ENCODE data around the gene IKBKE.

The IKBKE gene

GRCh38 chr1:206489980-206490770, 19.9 kb downstream of the IKBKE start:
- peak; percentile 85 for DNase-seq (ENCODE audit: low spot score)
- in situ Hi-C loops (cut with MboI; ENCODE audit: low sequenced_read_pairs, unreplicated experiment), result loop anchor here (5.0 kb wide), 1 partner anchor 92 kb away; no protein-coding TSS in a partner anchor
- TF ChIP-seq CTCF (IDR thresholded peaks at IDR 0.05; ENCODE audit: borderline replicate concordance, control extremely low read depth, extremely low read depth, insufficient read depth, missing control alignments), result peak; percentile 85

DNA sequence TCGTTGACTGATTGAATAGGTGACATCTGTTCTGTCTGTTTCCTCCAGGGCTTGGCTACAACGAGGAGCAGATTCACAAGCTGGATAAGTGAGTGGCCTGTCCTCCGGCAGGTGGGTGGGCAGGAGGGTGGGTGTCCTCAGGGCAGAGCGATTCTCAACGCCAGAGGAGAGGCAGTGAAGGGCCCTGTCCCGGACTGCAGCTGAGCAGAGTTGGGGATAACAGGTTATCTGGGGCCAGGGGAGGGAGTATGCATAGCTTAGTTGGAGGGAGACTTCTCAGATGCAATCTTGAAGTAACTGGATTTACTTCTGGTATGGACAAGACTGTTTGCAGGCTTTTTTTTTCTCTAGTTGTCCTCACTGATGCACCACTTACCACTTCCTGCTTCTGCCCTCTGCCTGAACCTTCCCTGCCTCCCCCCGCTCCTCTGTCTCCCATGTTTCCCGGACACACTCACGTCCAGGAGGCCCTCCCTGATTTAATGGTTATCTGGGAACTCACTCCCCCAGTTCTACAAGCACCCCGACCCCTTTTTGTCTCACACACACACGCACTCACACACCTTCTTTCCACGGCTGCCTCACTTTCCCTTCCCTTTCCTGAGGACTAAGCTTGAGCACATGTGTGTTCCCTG, 20.6 kb downstream of the IKBKE start:
- in situ Hi-C loops (cut with MboI; ENCODE audit: low sequenced_read_pairs, unreplicated experiment), result no loop called here
- no peak for TF ChIP-seq CTCF (IDR thresholded peaks at IDR 0.05; ENCODE audit: borderline replicate concordance, control extremely low read depth, extremely low read depth, insufficient read depth, missing control alignments)
- no peak for DNase-seq (ENCODE audit: low spot score)

GRCh38 chr1:206491616-206492015, 21.3 kb downstream of the IKBKE start:
- no peak for TF ChIP-seq CTCF (IDR thresholded peaks at IDR 0.05; ENCODE audit: borderline replicate concordance, control extremely low read depth, extremely low read depth, insufficient read depth, missing control alignments)
- in situ Hi-C loops (cut with MboI; ENCODE audit: low sequenced_read_pairs, unreplicated experiment), result no loop called here

GRCh38 chr1:206492589-206492988, 22.3 kb downstream of the IKBKE start:
- TF ChIP-seq CTCF (IDR thresholded peaks at IDR 0.05; ENCODE audit: borderline replicate concordance, control extremely low read depth, extremely low read depth, insufficient read depth, missing control alignments), result no peak
- DNase-seq (ENCODE audit: low spot score), result no peak
- in situ Hi-C loops (cut with MboI; ENCODE audit: low sequenced_read_pairs, unreplicated experiment), result no loop called here

More at GRCh38 chr1:206491616-206492015, 21.3 kb downstream of the IKBKE start:
- no peak for DNase-seq (ENCODE audit: low spot score)

DNA sequence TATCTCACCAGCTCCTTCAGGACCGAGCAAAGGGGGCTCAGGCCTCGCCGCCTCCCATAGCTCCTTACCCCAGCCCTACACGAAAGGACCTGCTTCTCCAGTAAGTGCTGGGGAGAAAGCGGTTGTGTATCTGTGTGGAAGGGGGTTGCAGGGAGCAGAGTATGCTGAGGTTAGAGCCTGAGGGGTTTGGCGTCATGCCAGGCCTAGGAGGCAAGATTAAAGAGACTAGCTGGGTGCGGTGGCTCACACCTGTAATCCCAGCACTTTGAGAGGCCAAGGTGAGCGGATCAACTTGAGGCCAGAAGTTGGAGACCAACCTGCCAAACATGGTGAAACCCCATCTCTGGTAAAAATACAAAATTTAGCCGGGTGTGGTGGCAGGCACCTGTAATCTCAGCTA, 23.0 kb downstream of the IKBKE start:
- in situ Hi-C loops (cut with MboI; ENCODE audit: low sequenced_read_pairs, unreplicated experiment), result no loop called here
- TF ChIP-seq CTCF (IDR thresholded peaks at IDR 0.05; ENCODE audit: borderline replicate concordance, control extremely low read depth, extremely low read depth, insufficient read depth, missing control alignments), result no peak
- no peak for DNase-seq (ENCODE audit: low spot score)

GRCh38 chr1:206495011-206495461, 24.8 kb downstream of the IKBKE start:
- TF ChIP-seq CTCF (IDR thresholded peaks at IDR 0.05; ENCODE audit: borderline replicate concordance, control extremely low read depth, extremely low read depth, insufficient read depth, missing control alignments), result no peak
- in situ Hi-C loops (cut with MboI; ENCODE audit: low sequenced_read_pairs, unreplicated experiment), result no loop called here
- DNase-seq (ENCODE audit: low spot score), result no peak

Measured in GM13976 (cell line).